ENCODE measurements around the gene DIPK1C. TPM values are rescaled to one million over a fixed set of nuclear protein-coding genes. Genes with fewer than 3 reads are reported as not detected.

Gene DIPK1C
- total RNA-seq, 2 experiments from 2014 or later: not detected

- peaks cover 2% of the 10 kb centered on the region for H3K4me1 Mint-ChIP-seq (ENCODE audit: low read depth)
- H3K4me3 Mint-ChIP-seq: no peak overlapping the region
- no peak for ATAC-seq
- CTCF ChIA-PET: interaction anchor here (0.7 to 1.4 kb wide), 6 partner anchors 9 to 558 kb away, joined by 3 to 4 read pairs (median 3); no protein-coding TSS in a partner anchor
- no peaks in the 10 kb centered on the region for H3K9me3 Mint-ChIP-seq
- intact Hi-C loops (cut with micrococcal nuclease): no loop called here
- H3K36me3 Mint-ChIP-seq (ENCODE audit: low read depth): no peaks in the 10 kb centered on the region
- POLR2A ChIA-PET: no interaction called here
- no peak overlapping the region for H3K27ac Mint-ChIP-seq
- TF ChIP-seq, protein P1, sequence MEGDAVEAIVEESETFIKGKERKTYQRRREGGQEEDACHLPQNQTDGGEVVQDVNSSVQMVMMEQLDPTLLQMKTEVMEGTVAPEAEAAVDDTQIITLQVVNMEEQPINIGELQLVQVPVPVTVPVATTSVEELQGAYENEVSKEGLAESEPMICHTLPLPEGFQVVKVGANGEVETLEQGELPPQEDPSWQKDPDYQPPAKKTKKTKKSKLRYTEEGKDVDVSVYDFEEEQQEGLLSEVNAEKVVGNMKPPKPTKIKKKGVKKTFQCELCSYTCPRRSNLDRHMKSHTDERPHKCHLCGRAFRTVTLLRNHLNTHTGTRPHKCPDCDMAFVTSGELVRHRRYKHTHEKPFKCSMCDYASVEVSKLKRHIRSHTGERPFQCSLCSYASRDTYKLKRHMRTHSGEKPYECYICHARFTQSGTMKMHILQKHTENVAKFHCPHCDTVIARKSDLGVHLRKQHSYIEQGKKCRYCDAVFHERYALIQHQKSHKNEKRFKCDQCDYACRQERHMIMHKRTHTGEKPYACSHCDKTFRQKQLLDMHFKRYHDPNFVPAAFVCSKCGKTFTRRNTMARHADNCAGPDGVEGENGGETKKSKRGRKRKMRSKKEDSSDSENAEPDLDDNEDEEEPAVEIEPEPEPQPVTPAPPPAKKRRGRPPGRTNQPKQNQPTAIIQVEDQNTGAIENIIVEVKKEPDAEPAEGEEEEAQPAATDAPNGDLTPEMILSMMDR (IDR thresholded peaks at IDR 0.05): no peak
- DNase-seq: no peak
- H3K27me3 Mint-ChIP-seq: peaks cover 23% of the 10 kb centered on the region
Observed at GRCh38 chr18:74459889-74460288, 2.8 kb upstream of the DIPK1C start.

- POLR2A ChIA-PET: no interaction called here
- H3K4me3 Mint-ChIP-seq: no peak overlapping the region
- CTCF ChIA-PET: interaction anchor here (1.0 kb wide), 1 partner anchor 11 kb away, joined by 3 read pairs; no protein-coding TSS in a partner anchor
Observed at GRCh38 chr18:74457725-74458421, 765 bp upstream of the DIPK1C start.

DNA sequence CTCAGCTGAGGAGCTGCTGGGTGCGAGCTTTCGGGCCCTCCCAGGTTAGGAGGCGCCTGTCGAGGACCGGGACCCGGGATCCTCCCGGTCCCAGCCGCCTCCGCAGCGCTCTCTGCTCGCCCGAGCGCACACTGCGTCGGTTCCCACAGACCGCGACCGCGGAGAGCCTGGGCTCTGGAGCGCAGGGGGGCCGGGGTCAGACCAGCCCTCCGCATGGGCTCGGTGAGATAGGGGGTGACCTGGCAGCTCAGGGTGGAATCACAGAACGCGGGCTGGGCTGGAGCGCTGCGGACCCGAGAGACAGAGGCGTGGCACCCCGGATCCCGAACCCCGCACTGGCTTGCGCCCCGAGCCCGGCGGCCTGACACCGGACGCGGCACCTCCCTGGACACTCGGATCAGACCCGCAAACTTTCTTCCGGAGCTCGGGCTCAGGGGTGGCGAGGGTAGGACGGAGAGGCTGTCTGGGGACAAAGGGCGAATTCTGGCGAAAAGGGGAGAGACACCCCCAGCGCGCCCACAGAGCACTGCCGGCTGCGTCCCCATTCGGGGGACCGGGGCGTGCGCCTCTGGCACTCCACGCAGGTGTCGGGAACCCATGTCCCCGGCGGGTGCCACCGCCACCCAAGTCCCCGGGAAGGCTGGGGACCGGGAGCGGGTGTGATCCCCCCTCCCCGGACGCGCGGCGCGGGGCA, 612 bp downstream of the DIPK1C start:
- TF ChIP-seq, protein P1 (IDR thresholded peaks at IDR 0.05): no peak
- H3K4me1 Mint-ChIP-seq (ENCODE audit: low read depth): peaks cover 2% of the 10 kb centered on the region
- no peaks in the 10 kb centered on the region for H3K9me3 Mint-ChIP-seq
- no peaks in the 10 kb centered on the region for H3K36me3 Mint-ChIP-seq (ENCODE audit: low read depth)
- ChIA-PET POLR2A (no interaction called here), CTCF (interaction anchor here (1.1 kb wide), 1 partner anchor 103 kb away, joined by 3 read pairs; no protein-coding TSS in a partner anchor)
- ATAC-seq (no peak), DNase-seq (no peak)
- H3K4me3 Mint-ChIP-seq: peak overlapping the region; percentile 10
- peaks cover 28% of the 10 kb centered on the region for H3K27me3 Mint-ChIP-seq
- intact Hi-C loops (cut with micrococcal nuclease): no loop called here
- no peak overlapping the region for H3K27ac Mint-ChIP-seq

More at GRCh38 chr18:74457725-74458421, 765 bp upstream of the DIPK1C start:
- no peak for DNase-seq
- Mint-ChIP-seq H3K9me3 (no peaks in the 10 kb centered on the region), H3K36me3 (ENCODE audit: low read depth) (no peaks in the 10 kb centered on the region), H3K4me1 (ENCODE audit: low read depth) (peaks cover 2% of the 10 kb centered on the region), H3K27me3 (peaks cover 28% of the 10 kb centered on the region), H3K27ac (no peak overlapping the region)
- intact Hi-C loops (cut with micrococcal nuclease): no loop called here
- no peak for ATAC-seq
- TF ChIP-seq, protein P1 (IDR thresholded peaks at IDR 0.05): no peak

- H3K27ac Mint-ChIP-seq: no peak overlapping the region
- no peaks in the 10 kb centered on the region for H3K36me3 Mint-ChIP-seq (ENCODE audit: low read depth)
- ATAC-seq (no peak), DNase-seq (no peak)
- ChIA-PET POLR2A (no interaction called here), CTCF (interaction anchor here (1.1 kb wide), 1 partner anchor 103 kb away, joined by 3 read pairs; no protein-coding TSS in a partner anchor)
- peaks cover 2% of the 10 kb centered on the region for H3K4me1 Mint-ChIP-seq (ENCODE audit: low read depth)
- no peaks in the 10 kb centered on the region for H3K9me3 Mint-ChIP-seq
- H3K27me3 Mint-ChIP-seq: peaks cover 28% of the 10 kb centered on the region
- intact Hi-C loops (cut with micrococcal nuclease): no loop called here
- no peak overlapping the region for H3K4me3 Mint-ChIP-seq
- TF ChIP-seq, protein P1 (IDR thresholded peaks at IDR 0.05): no peak
Observed at GRCh38 chr18:74456017-74456348, 1.1 kb downstream of the DIPK1C start.

GRCh38 chr18:74455386-74455785, 1.7 kb downstream of the DIPK1C start:
- H3K9me3 Mint-ChIP-seq: no peaks in the 10 kb centered on the region
- H3K27ac Mint-ChIP-seq: no peak overlapping the region
- no peak for ATAC-seq
- ChIA-PET POLR2A (no interaction called here), CTCF (interaction anchor here (1.1 kb wide), 1 partner anchor 102 kb away, joined by 3 read pairs; no protein-coding TSS in a partner anchor)
- H3K4me1 Mint-ChIP-seq (ENCODE audit: low read depth): peaks cover 2% of the 10 kb centered on the region
- H3K4me3 Mint-ChIP-seq: no peak overlapping the region
- TF ChIP-seq, protein P1 (IDR thresholded peaks at IDR 0.05): no peak
- intact Hi-C loops (cut with micrococcal nuclease): no loop called here
- H3K36me3 Mint-ChIP-seq (ENCODE audit: low read depth): no peaks in the 10 kb centered on the region
- peaks cover 28% of the 10 kb centered on the region for H3K27me3 Mint-ChIP-seq
- DNase-seq: no peak

All from activated CD8-positive, alpha-beta T cell treated with anti-CD3 and anti-CD28 coated beads for 36 hours (primary cell).